AG10803 (cell line): Measurements from ENCODE around the gene SENP2.
"Not testable (repeated sequence)": the region's sequence is repeated elsewhere in the genome, so short reads cannot be mapped to it uniquely, and the experiment has no call there.

Experiments used
- DNase-seq: peaks from one replicate; pipeline ENCODE4 v3.0.0; 2010; ENCODE audit warnings: low read depth
- H3K4me3 ChIP-seq: 2 replicates; pipeline ENCODE4 v1.5.1; 2011; ENCODE audit warnings: mild to moderate bottlenecking, low read length, control low read depth
- CTCF ChIP-seq: conservative IDR thresholded peaks from 2 replicates; pipeline ENCODE4 v1.5.1; 2011; ENCODE audit warnings: mild to moderate bottlenecking, low read length, control low read depth, inconsistent platforms

Gene SENP2

DNA sequence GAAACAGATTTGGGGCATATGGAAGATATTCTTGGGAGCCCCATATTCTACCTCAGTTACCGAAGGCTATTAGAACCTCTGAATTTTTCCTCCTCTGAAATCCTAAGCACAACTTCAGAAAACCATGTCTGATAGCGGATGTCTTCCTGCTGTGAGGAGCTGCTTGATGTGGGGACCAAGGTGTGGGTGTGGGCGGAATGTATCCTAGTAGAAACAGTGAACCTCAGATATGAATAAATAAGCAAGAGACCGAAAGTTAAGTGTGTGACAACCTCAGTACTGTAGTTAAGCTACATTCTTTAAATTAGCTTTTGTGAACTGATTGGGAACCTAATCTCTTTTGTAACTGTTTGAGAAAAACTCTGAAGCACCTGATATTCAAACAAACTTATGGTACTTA lies 46.9 kb downstream of the SENP2 start:
- no peak for DNase-seq
- no peak overlapping the region for H3K4me3 ChIP-seq
- no peak for TF ChIP-seq CTCF

GRCh38 chr3:185637388-185637787 lies 51.3 kb downstream of the SENP2 start:
- DNase-seq = no peak
- TF ChIP-seq CTCF = no peak
- H3K4me3 ChIP-seq = no peak overlapping the region

- H3K4me3 ChIP-seq, DNase-seq: not testable (repeated sequence)
Observed at GRCh38 chr3:185638651-185639050, 52.6 kb downstream of the SENP2 start.

GRCh38 chr3:185639632-185640206 lies 53.6 kb downstream of the SENP2 start:
- TF ChIP-seq CTCF = no peak

DNA sequence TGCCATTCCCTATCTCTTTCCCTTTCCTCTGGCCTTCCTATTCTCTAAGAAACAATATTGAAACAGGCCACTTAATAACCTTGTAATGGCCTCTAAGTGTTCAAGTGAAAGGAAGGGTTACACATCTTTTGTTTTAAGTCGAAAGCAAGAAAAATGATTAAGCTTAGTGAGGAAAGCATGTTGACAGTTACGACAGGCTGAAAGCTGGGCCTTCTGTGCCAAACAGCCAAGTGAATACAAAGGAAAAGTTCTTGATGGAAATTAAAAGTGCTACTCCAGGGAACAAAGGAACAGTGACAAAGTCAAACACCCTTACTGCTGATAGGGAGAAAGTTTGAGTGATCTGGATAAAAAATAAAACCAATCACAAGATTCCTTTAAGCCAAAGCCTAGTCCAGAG lies 54.2 kb downstream of the SENP2 start:
- TF ChIP-seq CTCF = no peak
- no peak for DNase-seq

More at GRCh38 chr3:185639632-185640206, 53.6 kb downstream of the SENP2 start:
- H3K4me3 ChIP-seq = no peak overlapping the region
- no peak for DNase-seq

DNA sequence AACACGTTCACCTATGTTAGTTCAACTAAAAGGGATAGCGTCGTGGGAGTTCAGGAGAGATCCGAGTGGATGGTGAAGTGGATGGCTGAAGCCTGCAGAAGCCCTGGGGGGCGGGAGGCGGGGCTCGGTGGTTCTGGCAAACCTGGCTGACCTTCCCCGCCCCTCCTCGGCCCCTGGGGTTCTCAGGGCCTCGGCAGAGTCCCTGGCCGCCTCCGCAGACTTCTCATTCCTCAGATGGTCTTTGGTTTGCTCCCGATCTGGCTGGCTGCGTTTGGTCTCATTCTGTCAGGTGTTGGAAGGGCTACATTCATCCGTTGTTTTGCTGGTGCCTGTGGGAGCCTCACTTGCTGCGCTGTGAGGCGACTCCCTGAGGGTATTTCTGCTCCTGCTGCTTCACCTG lies 59.1 kb downstream of the SENP2 start:
- H3K4me3 ChIP-seq, DNase-seq: not testable (repeated sequence)

More for the DNA sequence above, 54.2 kb downstream of the SENP2 start:
- H3K4me3 ChIP-seq = no peak overlapping the region

- no peak for TF ChIP-seq CTCF
- DNase-seq = no peak
- no peak overlapping the region for H3K4me3 ChIP-seq
Observed at GRCh38 chr3:185645596-185646381, 59.7 kb downstream of the SENP2 start.

- no peak for DNase-seq
- H3K4me3 ChIP-seq = no peak overlapping the region
- no peak for TF ChIP-seq CTCF
Observed at GRCh38 chr3:185646382-185647133, 60.5 kb downstream of the SENP2 start.
